GM19395 (cell line): Measurements from ENCODE around the gene NRXN3.

Experiments
- ATAC-seq: cut with Tn5 transposase; IDR thresholded peaks from one replicate; pipeline ENCODE4 v1.9.1; 2021; ENCODE audit warnings: mild to moderate bottlenecking, moderate library complexity; ENCODE audit not compliant: unreplicated experiment

The NRXN3 gene

GRCh38 chr14:79487632-79488031, 1317.5 kb downstream of the NRXN3 start:
- ATAC-seq: no peak

- ATAC-seq: no peak
Measured at GRCh38 chr14:79491161-79491560, 1321.0 kb downstream of the NRXN3 start.

DNA sequence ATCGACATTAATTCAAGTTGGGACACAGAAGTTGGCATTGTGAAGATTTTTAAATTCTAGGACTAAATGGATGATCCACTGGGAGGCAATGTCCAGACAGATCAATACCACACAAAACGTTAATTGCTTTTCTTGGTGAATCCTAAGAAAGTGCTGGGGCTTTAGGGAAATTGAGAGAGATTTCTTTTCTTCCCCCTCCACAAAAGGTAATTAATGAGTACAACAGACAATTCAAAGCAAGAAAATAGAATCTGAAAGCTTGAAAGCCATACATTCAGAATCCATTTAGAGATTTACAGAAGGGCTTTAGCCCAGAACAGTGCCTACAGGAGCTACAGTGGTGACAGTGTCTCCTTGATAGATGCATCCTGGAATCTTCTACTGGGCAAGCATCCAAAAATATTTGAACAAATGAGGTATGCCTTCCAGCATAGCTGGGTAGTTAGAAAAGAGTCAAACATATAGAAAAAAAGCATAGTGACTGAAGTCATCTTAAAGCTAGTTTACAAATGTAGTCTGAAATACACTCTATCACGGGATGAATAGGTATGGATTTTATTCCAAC, 1323.0 kb downstream of the NRXN3 start:
- no peak for ATAC-seq

- no peak for ATAC-seq
Measured at GRCh38 chr14:79496701-79497100, 1326.5 kb downstream of the NRXN3 start.

DNA sequence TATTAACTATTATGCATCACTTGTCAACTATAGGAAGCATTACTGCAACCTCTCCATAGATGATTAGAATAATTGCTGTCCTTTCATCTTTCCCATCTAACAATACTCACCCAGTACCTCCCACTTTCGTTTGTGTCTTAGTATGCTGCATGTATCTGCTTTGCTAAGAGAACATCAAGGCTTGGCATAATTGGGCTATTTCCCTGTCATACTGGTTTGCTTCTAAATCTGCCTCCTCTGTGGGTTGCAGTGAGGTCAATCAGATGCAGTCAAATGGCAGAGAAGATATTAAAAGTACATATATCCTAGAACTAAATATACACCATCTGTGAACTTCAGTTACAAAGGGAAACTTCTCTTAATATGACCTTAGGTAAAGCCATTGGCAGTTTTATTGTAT, 1330.3 kb downstream of the NRXN3 start:
- no peak for ATAC-seq

DNA sequence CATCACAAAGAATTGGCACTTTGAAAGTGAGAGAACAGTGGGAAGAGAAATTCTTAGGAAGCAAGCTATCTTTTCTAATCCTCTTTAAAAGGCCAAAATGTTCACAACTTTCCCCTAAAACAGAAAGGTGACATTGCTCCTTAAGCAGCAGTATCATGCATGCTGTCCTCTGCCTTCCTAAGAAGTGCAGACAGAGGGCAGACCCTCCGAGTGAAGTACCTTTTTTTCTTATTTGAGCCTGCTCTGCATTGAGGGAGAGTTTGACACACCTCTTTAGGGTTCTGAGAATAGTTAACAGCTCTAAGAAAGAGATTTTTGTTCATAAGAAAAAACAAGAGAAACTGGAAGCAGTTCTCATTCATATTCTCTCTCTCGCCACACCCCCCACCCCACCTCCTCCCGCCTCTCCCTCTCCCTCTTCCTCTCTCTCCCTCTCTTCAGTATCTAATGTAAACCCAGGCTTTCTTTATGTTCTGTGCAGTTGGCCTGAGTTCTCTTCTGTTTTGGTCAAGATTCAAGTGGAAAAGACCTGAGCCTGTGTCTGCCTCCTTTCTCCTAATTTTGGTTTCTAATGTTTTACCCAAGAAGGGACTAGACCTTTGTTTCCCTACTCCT, 1332.1 kb downstream of the NRXN3 start:
- ATAC-seq: no peak

GRCh38 chr14:79502751-79503148, 1332.6 kb downstream of the NRXN3 start:
- no peak for ATAC-seq

- ATAC-seq: no peak
Measured at GRCh38 chr14:79510659-79511058, 1340.5 kb downstream of the NRXN3 start.

GRCh38 chr14:79511146-79511545, 1341.0 kb downstream of the NRXN3 start:
- no peak for ATAC-seq

DNA sequence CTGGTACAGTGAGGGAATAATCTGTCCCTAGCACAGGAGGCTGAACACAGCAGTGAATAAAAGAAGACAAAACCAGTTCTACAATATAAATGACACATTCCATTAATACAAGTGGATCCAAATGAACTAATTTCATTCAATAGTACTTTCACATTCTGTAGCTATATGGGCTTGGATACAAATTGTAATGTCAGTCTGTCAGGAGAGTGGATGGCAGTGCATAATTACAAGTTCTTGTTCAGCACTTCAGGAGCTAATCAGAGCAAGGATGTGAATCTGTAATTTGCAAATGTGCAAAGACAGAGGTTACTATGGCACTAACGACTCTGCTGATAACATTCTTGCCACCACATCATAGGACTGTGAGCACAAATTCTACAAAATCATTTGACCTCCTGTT, 1343.3 kb downstream of the NRXN3 start:
- ATAC-seq: no peak

DNA sequence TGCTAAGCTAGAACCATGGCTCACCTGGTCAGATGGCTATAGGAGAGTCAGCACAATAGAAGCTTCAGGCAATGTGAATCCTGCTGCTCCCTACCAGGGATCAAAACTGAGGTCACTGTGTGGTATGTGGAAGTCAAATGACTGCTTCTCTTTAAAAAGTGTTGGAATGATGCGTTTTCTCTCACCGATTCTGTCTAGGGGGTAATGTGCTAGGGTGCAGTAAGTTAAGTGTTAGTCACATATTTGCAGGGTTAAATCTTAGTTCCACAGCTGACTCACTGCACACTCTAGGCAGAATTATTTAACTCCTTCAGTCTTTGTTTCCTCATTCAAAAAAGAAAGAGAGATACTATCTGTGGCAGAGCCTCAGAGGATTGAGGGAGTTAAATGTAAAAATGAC, 1344.5 kb downstream of the NRXN3 start:
- no peak for ATAC-seq

- ATAC-seq: no peak
Measured at GRCh38 chr14:79515158-79515557, 1345.0 kb downstream of the NRXN3 start.

DNA sequence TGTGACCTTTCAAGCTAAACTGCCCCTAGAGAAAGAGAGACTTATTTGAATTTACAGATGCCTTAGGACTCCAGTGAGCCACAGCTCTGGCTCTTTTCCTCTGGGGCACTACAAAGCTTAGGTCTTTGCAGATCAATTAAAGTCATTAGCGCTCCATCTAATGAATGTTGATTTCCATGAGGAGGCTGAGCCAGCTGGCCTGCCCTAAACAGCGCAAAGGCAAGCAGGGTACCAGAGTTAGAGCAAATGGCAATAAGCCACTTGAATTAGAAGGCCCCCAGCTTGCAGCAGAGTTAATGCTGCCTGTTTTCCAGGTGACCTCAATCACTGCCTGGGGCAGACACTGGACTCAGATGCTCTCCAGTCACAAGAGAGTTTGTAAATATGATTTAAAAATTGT, 1345.8 kb downstream of the NRXN3 start:
- no peak for ATAC-seq

GRCh38 chr14:79525416-79525815, 1355.2 kb downstream of the NRXN3 start:
- no peak for ATAC-seq

DNA sequence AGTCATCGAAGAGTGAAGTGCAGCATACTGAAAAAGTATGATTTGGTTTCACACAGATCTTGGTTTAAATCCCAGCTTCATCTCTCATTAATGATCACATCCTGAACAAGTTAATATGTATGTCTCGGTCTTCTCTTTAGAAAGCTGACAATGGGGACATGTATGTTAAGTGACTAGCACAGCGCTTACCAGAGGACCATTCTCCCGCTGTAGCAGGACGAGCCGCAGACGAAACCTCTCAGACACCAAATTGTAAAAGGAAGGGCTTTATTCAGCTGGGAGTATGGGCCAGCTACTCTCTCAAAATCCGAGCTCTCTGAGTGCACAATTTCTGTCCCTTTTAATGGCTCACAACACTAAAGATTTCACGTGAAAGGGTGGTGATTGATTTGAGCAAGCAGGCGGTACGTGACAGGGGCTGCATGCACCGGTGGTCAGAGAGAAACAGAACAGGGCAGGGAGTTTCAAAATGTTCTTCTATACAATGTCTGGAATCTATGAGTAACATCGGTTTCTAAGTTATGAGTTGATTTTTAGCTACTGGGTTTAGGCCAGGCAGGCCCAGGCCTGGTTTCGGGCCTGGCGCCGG, 1358.7 kb downstream of the NRXN3 start:
- ATAC-seq: no peak

DNA sequence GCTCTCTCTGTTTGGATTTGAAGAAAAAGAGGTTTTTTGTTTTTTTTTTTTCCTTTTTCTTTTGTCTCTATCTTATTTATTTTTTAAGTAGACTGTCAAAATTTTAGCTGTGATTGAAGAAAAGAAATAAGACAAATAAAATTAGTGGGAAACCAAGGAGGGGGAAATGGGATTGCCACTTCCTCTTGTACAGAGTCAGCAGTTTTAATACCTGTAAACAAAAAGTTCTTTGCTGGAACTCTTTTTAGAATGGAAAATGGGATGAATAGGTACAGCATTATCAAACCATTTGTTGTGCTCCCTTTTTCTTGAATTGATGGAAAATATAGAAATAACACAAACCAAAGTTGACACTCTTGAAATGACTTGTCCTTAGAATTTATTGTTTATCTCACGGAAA, 1360.4 kb downstream of the NRXN3 start:
- ATAC-seq: no peak

- ATAC-seq: no peak
Measured at GRCh38 chr14:79534703-79535353, 1364.7 kb downstream of the NRXN3 start.

DNA sequence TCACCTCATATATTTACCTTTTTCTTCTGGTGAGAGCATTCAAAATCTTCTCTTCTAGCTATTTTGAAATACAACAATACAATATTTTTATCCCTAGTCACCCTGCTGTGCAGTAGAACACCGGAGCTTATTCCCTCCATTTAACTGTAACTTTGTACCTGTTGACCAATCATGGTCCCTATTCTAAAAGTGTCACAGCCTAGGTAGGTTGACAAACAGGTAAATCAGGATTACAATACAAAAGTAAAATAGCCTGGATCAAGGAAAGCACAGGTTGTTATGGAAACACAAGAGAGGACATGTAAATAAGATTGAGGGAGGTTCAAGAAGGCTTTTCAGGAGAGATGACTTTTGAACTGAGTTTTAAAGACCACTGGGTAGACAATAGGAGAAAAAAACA, 1370.2 kb downstream of the NRXN3 start:
- ATAC-seq: no peak

DNA sequence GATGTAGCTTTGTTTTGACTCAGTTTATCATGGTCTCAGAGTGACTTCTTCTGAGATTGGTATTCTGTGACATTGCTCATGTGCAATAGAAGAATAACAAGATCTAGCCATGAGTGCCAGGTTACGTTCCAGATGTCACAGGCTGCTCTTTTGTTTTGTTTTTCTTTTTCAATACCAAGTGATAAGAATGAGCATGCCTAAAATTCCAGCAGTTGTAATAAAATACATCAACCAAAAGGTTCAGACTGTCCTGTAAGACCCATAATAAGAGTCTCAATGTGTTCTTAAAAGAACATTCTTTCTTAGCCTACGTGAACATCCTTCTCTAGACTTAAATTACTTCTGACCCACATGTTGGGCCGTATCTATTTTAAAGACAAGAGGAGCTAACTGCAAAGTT, 1371.9 kb downstream of the NRXN3 start:
- no peak for ATAC-seq

GRCh38 chr14:79543348-79543747, 1373.2 kb downstream of the NRXN3 start:
- no peak for ATAC-seq

DNA sequence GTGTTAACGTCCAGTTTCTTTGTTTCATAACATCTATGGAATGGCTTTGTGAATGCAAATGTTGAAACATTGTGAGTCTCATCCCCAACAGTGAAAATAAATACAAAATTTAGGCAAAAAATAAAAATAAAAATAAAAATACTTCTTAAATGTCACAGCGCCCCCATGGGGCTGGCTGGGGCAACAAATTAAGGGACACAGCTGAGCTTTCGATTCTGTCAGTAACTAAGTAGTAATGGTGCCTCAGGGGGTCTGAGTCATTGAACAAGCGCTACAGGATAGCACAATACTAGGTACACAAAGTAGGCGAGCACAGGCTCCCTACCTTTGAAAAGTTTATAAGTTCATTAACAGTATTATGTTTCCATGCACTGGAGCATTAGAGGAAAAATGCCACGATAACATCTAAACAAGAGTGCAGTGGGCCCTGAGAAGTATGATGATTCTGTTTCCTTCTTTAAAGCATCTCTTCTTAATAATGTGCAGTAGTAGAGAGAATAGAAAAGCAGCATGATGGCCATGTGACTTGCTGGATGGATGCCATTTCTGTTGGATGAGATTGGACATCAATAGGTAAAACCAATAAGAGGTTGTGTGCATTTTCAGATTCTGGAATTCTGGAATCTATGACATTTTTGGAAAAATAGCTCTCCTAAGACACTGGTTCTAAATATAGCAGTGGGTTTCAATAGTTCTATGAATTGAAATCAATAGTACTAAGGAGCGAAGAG, 1374.0 kb downstream of the NRXN3 start:
- ATAC-seq: no peak

- ATAC-seq: no peak
Measured at GRCh38 chr14:79544698-79545070, 1374.5 kb downstream of the NRXN3 start.
